GM21717 (cell line): ENCODE measurements around the gene SERPINA3.

Experiments
- ATAC-seq: cut with Tn5 transposase; IDR thresholded peaks from one replicate; pipeline ENCODE4 v1.9.1; 2021; ENCODE audit warnings: mild to moderate bottlenecking, moderate library complexity; ENCODE audit not compliant: unreplicated experiment

The SERPINA3 gene

GRCh38 chr14:94650806-94651805 lies 38.9 kb downstream of the SERPINA3 start:
- ATAC-seq, result no peak

- ATAC-seq, result no peak
These were observed 41.1 kb downstream of the SERPINA3 start for GRCh38 chr14:94653321-94653720.

- no peak for ATAC-seq
These were observed 42.1 kb downstream of the SERPINA3 start for GRCh38 chr14:94654071-94654861.

DNA sequence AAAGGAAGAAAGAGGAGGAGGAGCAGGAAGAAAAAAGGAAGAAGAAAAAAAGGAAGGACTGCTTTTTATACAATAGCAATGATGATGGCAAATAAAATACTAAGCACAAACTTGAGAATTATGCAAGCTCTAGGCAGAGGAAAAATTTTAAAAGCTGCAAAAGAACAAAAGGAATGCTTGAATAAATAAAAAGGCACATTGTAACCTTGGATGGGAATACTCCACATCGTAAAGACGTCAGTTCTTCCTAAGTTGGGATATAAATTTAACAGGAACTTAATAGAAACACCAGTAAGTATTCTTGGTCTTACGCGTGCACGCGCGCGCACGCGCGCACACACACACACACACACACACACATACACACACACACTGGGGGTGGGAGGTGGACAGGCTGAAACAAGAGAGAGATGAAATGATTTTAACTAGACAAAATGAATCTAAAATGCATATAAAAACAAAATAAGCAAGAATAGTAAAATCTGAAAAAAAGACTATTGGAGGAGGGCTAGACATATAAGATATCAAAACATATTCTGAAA lies 43.0 kb downstream of the SERPINA3 start:
- ATAC-seq, result no peak

DNA sequence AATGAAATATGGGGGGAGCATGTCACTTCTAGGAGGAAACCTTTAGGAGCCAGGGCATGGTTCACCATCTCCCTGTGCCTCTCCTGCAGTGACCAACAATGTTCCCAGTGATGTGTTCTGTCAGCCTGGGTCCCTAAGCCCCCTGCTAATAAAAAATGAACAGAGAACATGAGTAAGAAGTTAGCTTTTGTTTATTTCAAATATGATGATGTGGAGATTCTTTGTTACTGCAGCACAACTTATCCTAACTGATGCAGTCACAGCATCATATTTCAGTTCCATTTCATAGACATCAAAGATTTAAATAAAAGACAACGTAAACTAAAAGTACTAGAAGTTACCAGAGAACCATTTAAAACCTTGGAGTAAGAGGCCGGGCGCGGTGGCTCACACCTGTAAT lies 43.9 kb downstream of the SERPINA3 start:
- ATAC-seq, result no peak

DNA sequence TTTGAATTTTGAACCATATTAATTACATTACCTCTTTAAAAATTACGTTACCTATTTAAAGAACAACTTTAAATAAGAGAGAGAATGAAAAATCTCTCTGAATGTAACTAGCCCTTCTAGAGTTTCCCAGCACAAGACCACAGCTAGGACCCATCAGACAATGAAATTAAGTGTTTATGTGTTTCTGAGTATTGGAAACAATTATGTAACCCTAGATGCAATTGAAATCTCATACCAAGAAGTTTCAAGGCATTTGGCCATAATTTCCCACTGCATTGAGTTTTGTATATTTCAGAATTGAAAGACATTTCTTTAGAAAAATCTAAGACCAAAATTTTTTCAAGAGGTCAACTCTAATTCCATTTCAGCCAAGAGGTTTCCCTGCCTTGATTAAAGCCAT lies 47.1 kb downstream of the SERPINA3 start:
- ATAC-seq, result no peak

GRCh38 chr14:94659901-94660300 lies 47.7 kb downstream of the SERPINA3 start:
- ATAC-seq, result no peak

GRCh38 chr14:94660306-94660946 lies 48.2 kb downstream of the SERPINA3 start:
- no peak for ATAC-seq

DNA sequence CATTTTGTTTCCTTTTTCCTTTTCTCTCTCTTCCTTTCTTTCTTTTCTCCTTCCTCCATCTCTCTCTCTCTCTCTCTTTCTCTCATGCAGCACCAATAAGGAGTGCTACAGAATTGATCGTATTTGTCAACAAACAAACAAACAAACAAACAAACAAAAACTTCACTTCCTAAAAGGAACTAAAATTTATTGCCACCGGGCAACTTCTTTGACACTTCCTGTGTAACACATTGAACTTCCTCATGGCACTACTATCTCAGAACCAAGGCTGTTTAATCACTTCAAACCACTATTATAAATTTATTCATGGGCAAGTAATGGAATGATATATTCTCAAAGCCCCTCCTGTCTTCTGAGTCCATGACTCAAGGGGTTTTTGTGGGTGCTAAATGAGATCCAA lies 51.3 kb downstream of the SERPINA3 start:
- no peak for ATAC-seq

DNA sequence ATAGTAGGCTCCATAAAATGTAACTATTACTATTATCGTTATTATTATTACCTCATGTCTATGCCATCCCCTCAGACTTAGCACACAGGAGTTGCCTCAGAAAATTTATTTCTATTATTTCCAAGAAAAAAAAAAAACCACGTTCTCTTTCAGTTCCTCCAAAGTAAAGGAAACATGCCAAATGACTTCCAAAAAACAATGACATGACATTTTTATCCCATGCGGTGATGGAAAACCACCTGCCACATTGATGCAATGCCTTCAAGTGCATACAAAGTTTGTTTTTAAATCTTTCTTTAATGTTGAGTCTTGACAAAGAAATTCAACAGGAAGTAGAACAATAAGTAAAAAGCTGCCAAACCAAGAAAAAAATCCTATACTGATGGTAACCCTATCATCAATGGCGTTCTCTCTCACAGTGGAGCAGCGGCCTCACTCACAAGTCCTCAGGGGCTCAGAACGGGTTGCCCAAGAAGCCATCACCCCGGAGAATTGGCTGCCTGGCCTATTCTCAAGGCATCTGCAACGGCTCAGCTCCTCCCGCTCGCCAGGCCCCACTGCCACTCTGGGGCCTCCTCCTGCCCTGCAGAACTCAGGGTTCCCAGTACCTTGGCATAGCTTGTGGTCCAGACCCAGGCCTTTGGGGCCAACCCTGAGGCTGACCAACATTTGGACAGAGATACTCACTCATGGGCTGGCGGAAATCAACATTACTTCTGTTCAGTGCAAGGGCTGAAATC lies 51.9 kb downstream of the SERPINA3 start:
- ATAC-seq, result no peak

DNA sequence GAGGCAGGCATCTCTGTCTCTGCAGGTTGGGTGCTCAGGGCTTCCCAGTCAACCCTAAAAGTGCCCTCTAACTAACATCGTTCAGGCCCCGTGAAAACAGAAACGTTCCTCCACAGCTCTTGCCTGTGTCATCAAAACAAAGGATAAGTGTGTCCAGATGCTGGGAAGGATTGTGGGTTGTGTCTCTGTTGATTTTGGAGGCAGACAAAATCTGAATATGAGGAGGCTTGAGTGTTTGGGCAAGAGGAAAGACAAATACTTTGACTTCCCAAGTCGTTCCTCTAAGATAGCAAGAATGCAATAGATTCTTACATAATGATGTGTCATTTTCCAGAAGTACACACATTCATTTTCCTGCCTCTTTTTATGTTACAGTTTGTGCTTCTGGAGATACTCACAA lies 52.9 kb downstream of the SERPINA3 start:
- no peak for ATAC-seq

DNA sequence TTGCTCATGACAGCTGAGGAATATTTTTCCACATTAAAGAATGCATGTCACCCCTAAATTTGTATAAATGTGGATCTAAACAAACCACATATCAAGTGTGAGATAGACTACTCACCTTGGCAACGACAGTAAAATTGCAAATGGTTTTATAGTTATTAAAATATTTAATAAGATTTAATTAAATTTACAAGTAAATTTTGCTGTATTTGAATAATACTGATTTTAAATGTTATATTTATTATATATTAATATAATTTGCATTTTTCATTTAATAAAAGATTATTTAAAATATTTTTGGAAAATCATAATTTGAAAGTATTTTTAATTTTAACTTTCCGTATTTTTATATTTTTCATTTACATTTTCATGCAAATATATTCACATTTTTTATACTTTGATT lies 53.4 kb downstream of the SERPINA3 start:
- no peak for ATAC-seq

GRCh38 chr14:94670692-94671285 lies 58.6 kb downstream of the SERPINA3 start:
- ATAC-seq, result no peak

DNA sequence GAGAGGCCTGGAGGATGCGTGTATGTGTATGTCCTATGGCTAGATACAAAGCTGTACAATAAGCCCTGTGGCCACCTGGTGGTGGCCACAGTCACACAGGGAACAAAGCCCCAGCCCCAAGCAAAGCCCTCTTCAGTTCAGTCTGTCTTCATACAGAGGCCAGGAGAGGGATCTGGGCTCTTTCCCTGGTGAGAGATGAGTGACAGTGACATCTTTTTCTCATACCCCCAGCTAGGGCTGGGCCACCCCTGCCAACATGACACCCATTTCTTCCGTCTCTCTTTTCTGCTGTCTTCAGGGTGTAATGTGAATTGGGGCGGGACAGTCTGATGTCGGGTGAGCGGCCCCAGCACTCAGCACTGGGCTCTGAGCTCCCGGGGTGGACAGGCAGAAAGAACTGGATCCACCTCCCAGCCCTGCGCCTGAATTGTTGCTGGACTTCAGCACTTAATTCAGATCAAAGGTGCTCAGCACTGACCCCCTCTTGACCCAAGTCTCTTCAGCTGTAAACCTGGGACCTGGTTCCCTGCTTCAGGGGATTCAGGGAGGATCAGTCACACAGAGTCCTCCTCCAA lies 59.8 kb downstream of the SERPINA3 start:
- no peak for ATAC-seq

DNA sequence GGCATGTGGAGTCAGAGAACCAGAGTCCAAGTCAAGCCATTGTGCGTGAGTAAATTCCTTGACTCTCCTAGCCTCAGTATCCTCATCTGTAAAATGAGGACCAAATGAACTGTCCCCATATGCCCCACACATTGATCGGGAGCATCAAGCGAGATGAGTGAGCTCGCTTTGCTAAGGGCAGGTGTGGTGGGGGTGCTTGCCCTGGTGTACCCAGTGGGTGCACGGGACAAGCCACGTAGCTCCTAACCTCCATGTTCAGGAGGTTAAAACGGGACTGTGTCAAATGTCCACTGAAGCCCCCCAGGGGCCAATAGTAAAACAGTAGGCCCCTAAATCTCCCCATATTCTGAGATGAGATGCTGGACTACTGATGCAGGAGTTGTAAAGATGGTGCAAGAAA lies 60.9 kb downstream of the SERPINA3 start:
- no peak for ATAC-seq
